ENCODE results near the gene BHLHE23. TPM values are rescaled to one million over a fixed set of nuclear protein-coding genes. Genes with fewer than 3 reads are reported as not detected.

BHLHE23 gene
- total RNA-seq, 1 donor from 2014 or later, result not detected

DNA sequence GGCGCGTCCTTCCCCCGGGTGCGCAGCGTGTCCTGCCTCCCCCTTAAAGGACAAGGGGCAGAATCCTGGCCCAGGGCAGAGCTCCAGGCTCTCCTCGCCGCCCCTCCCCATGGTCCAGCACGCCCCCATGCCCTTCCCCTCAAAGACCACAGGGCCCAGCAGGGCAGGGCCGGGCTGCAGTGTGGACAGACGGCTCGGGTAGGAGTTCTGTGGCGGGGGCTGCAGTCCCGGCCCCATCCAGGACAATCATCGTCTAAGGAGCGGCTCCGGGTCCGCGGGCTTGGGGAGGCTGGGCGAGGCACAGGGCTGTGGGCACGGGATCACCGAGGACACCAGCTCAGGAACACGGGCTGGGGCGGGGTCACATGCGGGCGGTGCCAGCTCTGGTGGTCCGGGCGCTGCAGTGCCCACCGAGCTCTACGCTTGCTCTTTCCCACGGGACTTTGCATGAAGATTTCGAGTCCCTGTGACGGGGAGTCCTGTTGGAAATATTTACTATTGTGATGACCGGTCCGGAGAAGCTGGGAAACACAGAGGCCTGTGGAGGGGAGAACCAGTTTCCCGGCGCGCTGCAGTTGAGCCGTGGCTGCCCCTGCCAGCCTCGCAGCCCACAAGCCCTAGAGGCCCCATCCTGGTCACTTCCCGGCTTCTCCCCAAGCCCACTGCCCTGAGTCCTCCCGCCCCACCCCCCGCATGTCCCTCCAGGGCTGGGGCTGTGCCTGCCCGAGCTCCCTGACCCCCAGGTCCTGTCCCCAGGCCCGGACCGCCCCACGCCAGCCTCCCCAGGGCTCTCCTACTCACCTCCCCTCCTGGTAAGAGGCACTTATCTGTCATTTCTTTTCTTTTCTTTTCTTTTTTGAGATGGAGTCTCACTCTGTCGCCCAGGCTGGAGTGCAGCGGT, 33.7 kb downstream of the BHLHE23 start:
- DNase-seq (ENCODE audit: low read depth), result no peak

DNA sequence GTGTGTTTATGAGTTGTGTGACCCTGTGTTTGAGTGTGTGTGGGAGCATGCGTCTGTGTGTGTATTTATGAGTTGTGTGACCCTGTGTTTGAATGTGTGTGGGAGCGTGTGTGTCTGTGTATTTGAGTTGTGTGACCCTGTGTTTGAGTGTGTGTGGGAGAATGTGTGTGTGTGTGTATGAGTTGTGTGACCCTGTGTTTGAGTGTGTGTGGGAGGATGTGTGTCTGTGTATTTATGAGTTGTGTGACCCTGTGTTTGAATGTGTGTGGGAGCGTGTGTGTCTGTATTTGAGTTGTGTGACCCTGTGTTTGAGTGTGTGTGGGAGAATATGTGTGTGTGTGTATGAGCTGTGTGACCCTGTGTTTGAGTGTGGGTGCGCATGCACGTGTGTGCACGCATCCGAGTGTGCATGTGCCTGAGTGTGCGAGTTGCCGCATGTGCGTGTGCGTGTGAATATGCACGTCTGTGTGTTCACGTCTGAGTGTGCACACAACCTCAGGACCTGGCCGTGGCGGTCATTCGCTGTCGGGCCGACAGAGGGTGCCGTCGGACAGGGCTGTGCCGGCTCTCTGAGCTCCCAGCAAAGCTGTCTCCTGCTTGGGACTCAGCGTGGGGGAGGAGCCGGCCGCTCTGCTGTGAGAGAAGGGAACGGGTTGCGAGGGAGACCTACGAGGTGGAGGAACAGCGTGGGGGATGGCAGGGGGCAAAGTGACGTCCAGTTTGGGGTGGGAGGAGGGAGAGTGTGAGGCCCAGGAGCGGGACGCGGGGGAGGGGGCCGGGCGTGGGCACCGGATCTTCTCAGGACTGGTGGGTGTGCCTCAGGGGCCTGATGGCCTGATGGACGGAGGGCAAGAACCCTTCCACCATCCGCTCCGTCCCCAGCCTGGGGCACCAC, 34.6 kb downstream of the BHLHE23 start:
- DNase-seq (ENCODE audit: low read depth), result peak; percentile 54

DNA sequence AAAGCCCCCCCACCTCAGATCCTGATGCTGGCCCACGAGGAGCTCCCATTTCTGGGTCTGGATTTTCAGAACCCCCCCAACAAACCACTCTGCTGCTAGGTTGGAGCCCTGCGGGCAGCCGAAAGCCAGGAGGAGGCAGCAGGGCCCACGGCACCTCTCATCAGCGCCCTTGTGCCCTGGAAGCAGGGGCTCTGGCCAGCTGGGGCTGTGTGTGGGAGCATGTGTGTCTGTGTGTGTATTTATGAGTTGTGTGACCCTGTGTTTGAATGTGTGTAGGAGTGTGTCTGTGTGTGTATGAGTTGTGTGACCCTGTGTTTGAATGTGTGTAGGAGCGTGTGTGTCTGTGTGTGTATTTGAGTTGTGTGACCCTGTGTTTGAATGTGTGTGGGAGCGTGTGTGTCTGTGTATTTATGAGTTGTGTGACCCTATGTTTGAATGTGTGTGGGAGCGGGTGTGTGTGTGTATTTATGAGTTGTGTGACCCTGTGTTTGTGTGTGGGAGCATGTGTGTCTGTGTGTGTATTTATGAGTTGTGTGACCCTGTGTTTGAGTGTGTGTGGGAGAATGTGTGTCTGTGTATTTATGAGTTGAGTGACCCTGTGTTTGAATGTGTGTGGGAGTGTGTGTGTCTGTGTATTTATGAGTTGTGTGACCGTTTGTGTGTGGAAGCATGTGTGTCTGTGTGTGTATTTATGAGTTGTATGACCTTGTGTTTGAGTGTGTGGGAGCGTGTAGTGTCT, 35.4 kb downstream of the BHLHE23 start:
- no peak for DNase-seq (ENCODE audit: low read depth)

- DNase-seq (ENCODE audit: low read depth), result no peak
These were observed 36.2 kb downstream of the BHLHE23 start for GRCh38 chr20:62970307-62971210.

DNA sequence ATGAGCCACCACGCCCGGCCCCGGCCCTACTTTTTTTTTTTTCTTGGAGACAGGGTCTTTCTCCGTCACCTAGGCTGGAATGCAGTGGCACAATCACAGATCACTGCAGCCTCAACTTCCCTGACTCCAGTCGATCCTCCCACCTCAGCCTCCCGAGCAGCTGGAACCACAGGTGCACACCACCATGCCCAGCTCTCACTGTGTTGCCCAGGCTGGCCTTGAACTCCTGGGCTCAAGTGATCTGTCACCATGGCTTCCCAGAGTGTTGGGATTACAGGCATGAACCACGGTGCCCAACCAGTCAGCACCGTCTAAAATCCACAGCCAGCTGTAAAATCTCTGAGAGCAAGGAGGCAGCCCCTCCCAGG, 36.8 kb downstream of the BHLHE23 start:
- DNase-seq (ENCODE audit: low read depth), result no peak

DNA sequence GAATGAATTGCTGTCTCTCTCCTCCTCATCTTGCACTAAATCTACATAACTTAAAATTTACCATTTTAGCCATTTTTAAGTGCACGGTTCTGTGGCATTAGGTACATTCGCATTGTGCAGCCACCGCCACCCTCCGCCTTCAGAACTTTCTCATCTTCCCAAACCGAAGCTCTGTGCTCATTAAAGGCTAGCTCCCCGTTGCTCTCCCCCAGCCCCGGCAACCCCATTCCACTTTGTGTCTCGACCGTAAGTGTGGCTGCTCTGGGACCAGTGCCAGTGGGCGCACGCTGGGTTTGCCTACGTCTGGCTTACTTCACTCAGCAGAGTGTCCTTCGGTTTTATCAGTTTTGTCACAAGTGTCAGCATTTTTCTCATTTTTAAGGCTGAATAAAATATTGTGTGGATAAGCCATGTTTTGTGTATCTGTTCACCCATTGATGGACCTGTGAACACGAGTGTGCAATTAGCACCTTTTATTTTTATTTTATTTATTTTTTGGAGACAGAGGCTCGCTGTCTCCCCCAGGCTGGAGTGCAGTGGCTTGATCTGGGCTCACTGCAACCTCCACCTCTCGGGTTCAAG, 37.5 kb downstream of the BHLHE23 start:
- no peak for DNase-seq (ENCODE audit: low read depth)

DNA sequence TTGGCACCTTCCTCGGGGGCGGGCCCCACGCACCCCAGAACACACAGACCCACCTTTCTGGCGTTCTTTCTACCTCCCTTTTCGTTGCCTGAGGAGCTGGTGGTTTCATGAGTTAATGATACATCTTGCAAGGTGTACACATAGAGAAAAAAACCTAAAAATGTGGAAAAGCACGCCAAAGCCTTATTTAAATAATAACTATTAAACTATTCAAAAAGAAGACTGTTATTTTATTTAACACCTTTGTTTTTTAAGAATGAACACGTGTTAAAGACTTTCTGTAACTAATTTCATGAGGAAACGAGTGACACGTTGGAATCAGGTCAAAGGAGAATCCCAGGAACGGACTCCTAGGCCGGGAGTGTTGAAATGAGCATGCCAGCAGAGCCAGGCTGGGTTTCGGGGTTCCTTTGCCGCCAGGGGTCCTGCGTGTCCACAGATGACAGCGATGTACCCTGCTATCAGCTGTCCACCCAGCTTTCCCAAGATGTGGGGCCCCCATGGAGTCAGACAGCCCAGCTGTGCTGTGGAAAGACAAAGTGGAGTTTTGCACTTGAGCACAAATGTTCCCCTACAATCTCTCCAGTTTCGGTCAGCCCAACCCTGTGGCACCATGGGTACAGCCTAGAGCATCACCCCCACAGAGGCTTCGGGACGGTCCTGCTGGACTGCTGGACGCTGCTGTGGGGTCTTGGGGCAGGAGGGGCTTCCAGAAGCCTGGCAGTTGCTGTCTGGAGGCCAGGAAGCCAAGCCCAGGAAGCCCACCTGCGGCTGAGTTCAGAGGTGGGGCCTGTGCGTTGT, 38.2 kb downstream of the BHLHE23 start:
- no peak for DNase-seq (ENCODE audit: low read depth)

DNA sequence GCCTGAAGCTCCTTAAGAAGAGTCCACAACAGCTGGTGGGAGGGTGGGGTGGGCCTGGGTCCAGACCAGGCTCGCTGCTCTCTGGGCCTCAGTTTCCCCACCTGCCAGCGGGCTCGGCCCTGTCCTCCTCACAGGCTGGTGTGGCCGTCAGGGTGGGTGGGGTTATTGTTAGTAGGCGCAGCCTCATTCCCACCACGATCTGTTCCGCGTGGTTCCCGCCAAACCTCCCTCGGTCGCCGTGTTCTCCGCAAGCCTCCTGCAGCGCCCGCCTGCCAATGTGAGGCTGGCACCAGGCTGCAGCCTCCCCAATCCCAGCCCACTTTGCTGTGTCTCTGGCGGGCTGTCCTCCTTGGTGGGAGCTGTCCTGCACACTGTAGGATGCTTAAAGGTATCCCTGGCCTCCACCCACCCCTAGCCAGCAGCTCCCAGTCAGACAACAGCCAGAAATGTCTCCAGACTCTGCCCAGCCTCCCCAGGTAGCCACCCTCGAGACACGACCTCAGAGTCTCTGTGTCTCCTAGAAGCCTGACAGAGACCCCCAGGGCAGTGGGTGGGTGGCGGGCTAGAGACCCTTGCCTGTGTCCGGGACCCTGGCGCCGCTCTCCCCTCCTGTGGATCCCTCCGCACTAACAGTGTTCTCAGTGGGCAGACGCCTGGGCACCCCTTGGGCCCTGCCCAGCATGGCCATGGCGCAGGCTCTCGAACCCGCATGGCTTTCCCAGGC, 39.0 kb downstream of the BHLHE23 start:
- DNase-seq (ENCODE audit: low read depth), result no peak

DNA sequence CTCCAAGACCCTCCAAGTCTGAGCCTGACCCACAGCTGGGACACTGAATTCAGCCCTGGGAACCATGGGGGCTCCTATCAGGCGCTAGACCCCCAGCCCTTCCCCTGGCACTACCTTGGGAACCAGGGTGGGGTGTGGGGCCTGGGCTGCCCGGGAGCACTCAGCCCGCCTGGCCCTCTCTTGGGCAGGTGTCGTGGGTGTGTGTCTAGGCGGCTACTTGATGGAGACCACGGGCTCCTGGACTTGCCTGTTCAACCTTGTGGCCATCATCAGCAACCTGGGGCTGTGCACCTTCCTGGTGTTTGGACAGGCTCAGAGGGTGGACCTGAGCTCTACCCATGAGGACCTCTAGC, 39.6 kb downstream of the BHLHE23 start:
- DNase-seq (ENCODE audit: low read depth), result no peak

DNA sequence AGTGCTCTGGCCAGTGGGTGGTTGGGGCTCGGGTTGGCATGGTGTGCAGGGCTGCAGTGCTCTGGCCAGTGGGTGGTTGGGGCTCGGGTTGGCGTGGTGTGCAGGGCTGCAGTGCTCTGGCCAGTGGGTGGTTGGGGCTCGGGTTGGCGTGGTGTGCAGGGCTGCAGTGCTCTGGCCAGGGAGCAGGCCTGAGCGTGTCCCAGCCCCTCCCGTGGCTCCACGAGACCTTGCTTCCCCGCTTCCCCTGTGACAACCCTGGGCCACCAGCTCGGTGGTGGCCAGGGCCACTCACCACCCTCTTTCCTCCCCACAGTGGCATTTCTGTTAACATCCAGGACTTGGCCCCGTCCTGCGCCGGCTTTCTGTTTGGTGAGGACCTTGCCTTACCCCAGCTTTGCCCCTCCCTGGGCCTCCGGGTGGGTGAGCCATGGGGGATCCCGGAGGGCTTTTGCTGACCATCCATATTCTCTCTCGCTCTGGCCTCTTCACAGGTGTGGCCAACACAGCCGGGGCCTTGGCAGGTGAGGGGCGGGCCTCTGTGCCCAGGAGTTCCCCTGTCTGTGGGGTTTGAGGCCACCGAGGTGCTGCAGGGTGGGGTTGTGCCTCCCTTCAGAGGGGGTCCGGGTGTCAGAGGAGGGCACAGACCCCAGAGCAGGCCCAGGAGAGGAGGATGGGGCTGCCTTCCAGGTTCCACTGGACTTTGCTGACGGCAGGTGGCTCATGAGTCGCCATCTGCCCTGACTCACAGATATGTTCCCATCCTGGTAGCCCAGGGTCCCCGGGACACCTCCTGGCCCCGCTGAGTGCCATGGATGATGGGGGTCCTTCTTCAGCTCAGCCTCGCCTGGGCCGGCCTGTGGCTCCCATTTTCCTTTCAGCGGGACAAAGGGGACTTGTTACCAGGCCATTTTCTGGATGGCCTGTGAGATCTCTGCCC, 40.3 kb downstream of the BHLHE23 start:
- no peak for DNase-seq (ENCODE audit: low read depth)

- no peak for DNase-seq (ENCODE audit: low read depth)
These were observed 41.4 kb downstream of the BHLHE23 start for GRCh38 chr20:62965363-62965771.

GRCh38 chr20:62964700-62965099, 42.1 kb downstream of the BHLHE23 start:
- no peak for DNase-seq (ENCODE audit: low read depth)

DNA sequence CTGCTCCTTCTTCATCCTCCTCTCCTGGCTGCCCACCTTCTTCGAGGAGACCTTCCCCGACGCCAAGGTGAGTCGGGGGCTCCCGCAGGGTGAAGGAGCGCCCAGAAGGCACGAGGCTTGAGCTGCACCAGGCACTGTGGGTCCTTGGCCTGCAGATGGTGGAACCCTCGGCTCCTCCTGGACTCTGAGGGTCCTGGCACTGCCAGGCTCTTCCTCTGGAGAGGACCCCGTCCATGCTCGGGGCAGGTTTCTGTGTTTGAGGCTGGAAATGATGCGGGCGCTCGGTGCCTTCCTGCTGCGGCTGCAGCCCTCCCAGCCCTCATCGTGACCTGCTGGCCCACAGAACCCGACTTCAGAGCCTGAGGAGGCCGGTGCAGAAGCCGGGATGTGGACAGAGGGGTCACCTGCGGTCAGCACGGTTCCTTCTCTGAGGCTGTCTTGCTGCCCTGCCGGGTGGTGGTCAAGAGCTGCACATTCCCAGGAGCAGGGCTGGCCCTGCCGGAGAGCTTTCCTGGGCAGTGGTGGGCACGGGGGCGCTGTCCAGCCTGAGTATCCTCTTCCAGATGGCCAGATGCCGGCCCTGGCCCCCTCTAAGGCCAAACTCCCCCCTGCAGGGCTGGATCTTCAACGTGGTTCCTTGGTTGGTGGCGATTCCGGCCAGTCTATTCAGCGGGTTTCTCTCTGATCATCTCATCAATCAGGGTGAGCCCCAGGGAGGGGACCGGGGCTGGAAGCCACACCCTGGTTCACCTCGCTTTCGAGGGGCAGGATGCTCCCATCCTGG, 43.0 kb downstream of the BHLHE23 start:
- DNase-seq (ENCODE audit: low read depth), result no peak

DNA sequence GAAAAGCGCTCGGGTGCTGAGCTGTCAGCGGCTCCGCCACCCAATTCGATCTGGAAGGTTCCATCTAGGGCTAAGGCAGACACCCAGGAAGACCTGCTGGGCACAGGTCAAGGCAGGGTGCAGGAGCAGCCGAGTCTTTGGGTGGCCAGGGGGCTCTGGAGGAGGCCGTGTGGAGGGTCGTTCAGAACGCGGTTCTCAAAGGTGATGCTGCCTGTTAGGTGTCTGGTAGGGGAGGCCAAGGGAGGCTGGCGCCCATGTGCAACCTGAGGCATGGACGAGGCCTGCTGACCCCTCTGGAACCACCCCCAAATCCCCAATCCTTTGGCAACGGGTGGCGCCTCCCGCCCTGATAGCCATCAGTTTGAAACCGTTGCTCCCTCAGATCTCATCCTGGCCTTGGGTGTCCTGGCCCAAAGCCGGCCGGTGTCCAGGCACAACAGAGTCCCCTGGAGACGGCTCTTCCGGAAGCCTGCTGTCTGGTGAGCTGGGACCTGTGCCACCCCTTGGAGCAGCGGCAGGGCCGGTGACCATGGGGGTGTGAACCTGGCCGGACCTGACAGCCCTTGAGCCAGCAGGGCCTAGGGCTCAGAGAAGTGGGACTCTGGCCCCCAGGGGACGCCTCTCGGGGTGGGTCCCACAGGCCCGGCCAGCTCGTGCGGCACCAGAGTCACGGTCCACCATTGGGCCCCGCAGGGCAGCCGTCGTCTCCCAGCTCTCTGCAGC, 43.7 kb downstream of the BHLHE23 start:
- DNase-seq (ENCODE audit: low read depth), result no peak

DNA sequence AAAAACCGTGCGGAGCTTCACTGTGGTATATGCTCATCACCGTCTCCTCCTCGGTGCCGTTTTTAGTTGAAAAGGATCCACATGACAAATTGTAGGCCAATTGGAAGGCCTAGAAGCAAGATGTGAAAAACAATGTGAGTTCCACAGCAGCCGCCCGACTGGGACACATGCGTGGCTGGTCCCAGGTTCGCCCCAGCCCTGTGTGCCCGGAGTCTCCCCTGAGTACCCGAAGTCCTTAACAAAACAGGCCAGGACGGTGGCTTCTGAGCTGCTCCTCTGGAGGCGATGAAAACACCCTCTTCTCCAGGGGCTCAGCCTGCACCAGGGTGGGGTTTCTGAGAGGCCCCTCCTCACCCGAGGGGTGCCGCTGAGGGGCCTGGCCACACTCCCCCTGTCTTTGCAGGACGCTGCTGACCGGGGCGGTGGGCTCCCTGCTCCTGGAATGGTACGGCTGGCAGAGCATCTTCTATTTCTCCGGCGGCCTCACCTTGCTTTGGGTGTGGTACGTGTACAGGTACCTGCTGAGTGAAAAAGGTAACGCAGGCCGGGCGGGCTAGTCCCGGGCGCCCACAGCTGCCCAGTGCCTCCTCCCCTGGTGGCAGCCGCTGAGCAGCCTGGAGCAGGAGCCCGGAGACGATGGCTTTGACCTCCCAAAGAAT, 44.4 kb downstream of the BHLHE23 start:
- no peak for DNase-seq (ENCODE audit: low read depth)

- DNase-seq (ENCODE audit: low read depth), result no peak
These were observed 45.0 kb downstream of the BHLHE23 start for GRCh38 chr20:62961799-62962198.

Data from renal cortical epithelial cell (primary cell).